GM21515 (cell line): ENCODE data around the gene MET.

Source experiments
- ATAC-seq: cut with Tn5 transposase; IDR thresholded peaks from one replicate; pipeline ENCODE4 v1.9.1; 2021; ENCODE audit not compliant: unreplicated experiment

Gene MET

GRCh38 chr7:116663744-116664143 is 8.3 kb upstream of the MET start:
- ATAC-seq, result no peak

DNA sequence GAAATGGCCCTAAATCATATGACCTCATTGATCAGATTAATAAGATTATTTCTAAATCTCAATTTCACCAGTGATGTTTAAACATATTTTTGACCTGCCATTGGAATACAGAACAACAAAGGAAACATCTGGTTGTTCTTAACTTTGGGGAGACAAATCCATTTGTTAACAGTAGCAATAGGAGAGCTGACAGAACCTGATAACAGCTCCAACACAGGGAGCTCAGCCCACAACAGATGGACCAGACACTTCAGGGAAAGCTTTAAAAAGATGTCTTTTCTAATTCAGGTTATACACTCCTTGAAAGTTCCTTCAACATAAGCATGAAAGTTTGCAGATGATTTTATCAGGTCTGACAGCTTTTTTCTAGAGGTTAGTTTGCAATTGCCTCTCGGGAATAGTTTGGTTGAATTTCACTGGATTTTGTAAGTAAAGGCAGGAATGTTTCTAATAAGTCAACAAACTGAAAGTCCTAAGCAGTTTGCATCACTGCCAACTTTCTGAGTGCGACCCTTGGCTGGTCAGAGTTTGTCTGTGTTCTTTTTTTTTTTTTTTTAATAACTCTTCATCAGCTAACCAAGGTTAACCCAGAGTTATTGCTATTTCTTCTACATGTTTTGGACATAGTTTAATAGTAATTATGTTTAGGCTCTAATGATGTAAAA is 6.5 kb upstream of the MET start:
- no peak for ATAC-seq

DNA sequence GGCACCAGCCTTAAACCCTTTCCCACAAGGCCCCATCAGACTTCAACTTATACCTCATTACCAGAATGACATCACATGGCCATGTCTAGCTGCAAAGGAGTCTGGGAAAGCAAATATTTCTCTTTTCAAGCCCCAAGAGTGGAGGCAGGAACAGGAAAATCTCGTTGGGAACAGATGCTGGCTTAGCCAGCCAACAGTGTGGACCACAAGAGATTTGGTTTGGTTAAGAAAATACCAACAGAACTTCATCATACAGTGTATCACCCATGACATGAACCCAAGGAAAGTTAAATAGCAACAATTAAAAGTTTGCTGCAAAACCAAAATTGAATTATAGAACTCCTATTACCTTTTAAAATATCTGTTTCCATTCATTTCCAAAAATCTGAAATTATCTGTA is 2.2 kb upstream of the MET start:
- ATAC-seq, result no peak

DNA sequence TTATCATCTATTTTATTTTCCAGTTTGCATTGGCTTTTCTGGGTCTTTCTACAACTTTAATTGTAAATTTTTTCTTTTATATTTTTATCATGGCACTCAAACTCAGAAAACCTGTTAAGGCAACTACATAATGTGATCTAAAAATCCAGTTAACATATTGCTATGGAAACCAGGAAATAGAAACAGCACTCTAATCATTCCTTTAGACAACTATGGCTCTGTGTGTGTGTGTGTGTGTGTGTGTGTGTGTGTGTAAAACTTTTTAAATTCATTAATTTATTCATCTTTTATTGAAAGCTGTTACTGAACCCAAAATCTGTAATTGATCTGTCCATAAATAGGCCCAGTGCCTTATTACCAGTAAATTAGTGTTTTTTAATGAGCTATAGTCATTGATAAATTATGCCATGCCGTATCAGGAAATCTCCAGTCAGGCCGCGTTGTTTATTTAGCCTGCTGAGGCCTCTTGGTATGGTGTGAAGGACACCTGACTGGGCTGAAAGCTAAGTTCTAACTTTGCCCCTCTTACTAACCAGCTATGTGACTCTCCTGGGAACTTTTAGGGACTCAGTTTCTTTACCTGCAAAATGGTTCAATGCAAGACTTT is 1.5 kb upstream of the MET start:
- ATAC-seq, result no peak

- no peak for ATAC-seq
These were observed 885 bp upstream of the MET start for GRCh38 chr7:116671111-116671510.

DNA sequence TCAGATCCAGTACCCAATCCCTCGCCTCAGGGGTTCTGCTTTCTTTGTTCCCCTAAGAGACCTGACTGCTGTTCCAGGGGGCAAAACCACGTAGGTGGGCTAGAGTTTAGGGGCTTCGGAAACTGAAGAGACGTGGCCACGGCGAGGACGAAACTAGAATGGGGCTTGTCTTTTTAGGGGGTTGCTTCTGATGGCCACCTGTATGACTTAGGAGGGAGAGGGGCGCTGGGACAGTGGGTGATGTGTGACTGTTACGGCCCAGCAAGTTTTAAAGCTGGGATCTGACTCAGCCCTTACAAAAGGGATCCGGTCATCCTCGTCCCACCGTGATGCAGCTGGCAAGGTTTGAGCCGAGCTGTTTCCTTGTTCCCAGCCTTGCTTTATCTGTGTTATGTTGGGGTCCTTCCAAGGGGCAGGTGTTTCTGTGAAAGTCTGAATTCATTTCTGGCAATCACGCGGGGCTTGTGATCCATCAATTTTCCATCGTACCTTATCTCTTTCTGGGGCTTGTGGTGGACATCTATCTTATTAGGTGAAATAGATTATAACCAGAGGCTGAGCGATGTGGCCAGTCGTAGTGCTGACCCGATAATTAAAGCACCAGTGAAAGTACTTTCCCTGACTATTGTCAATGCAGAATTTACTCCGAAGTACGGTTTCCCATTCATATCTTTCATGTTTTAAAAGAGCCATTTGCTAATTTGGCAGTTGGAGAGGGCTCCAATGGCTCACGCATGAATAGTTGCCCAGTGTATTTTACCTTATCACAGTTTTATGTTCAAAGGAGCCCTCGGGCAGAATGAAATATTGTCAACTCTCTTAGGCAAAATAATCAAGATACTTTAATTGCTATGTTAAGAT is 830 bp downstream of the MET start:
- no peak for ATAC-seq

GRCh38 chr7:116673457-116673865 is 1.5 kb downstream of the MET start:
- no peak for ATAC-seq

GRCh38 chr7:116674508-116675173 is 2.6 kb downstream of the MET start:
- ATAC-seq, result no peak

- ATAC-seq, result no peak
These were observed 3.9 kb downstream of the MET start for GRCh38 chr7:116675812-116676355.

- ATAC-seq, result no peak
These were observed 6.8 kb downstream of the MET start for GRCh38 chr7:116678780-116679179.

DNA sequence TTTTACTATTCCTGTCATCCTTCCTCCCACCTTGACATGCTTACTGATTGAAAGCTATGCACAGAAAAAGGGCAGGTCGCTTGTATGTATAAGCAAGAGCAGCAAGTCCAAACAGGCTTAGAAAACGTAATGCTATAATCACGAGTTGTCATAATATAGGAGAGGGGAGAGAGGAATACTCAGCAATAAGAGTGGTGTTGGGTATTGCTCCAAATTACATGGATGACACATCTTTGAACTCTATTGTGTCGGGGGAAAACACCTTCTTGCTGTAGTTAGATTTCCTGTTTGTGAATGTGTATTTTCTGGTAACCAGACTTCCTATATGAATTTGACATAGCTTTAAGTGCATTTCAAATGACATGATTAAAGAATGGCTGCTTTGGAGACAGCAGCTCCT is 7.5 kb downstream of the MET start:
- peak; percentile 52 for ATAC-seq

DNA sequence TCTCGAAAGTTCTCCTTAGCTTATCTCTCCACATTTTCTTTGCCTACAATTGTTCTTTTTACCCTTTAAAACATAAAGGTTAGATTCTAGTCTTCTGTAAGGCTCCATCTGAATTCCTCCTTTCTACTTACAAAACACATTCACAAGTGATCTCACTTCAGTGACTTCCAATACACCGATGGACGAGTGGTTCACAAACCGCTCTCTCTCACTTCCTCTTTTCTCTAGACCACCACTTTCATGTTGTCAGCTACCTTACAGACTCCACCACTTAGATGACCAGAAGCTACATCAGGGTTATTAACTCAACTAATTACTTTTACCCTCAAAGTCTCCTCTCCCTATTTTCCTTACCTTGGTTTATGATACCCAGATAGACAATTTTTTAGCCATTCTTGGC is 11.8 kb downstream of the MET start:
- peak; percentile 100 for ATAC-seq

- ATAC-seq, result no peak
These were observed 14.0 kb downstream of the MET start for GRCh38 chr7:116686033-116686432.

DNA sequence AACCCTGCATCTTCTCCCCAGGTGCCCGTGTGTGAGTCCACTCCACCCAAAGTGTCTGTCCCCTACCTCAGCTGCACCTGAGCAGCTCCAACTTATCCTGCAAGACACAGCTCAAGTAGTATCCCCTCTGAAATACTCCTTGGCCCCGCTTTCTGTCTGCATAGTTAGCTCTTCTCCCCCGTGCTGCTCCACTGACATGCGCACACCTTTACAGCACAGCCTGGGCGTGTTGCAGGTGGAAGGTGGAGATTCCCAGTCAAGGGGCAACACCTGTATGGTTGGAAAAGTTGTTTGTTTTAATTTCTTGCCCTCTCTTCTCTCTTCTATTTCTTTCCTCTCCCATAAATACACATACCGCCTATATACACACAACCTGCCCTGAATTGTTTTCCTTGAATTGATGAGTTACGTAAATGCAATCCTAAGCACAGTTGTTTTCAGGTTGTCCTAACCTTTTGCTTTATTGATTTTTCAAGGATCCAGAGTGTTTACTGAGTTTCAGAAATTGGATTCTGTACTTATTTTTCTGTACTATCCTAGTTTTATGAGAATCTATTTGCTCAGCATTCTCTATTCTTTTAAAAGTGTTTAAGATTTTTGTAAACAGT is 14.9 kb downstream of the MET start:
- no peak for ATAC-seq

GRCh38 chr7:116687801-116688201 is 15.8 kb downstream of the MET start:
- ATAC-seq, result no peak

DNA sequence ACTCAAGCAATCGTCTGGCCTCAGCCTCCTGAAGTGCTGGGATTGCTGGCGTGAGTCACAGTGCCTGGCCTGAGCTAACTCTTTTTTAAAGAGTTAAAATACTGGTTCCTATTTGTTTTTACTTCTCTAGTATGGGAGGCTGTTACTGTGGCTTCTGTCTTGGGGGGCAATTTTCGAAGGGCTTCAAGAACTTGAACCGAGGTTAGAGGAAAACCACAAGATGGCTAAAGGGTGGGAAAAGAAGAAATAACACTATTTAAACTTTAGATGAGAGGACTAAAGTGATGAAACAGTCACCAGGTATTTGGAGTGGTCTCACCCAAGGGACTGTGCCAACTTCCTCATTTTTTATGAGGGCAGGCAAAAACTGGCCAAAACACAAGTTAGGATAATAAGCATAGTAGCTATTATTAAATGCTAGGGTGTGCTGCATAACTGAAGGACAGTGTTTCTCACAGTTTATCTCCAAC is 17.8 kb downstream of the MET start:
- ATAC-seq, result no peak

- ATAC-seq, result no peak
These were observed 19.7 kb downstream of the MET start for GRCh38 chr7:116691664-116692063.

DNA sequence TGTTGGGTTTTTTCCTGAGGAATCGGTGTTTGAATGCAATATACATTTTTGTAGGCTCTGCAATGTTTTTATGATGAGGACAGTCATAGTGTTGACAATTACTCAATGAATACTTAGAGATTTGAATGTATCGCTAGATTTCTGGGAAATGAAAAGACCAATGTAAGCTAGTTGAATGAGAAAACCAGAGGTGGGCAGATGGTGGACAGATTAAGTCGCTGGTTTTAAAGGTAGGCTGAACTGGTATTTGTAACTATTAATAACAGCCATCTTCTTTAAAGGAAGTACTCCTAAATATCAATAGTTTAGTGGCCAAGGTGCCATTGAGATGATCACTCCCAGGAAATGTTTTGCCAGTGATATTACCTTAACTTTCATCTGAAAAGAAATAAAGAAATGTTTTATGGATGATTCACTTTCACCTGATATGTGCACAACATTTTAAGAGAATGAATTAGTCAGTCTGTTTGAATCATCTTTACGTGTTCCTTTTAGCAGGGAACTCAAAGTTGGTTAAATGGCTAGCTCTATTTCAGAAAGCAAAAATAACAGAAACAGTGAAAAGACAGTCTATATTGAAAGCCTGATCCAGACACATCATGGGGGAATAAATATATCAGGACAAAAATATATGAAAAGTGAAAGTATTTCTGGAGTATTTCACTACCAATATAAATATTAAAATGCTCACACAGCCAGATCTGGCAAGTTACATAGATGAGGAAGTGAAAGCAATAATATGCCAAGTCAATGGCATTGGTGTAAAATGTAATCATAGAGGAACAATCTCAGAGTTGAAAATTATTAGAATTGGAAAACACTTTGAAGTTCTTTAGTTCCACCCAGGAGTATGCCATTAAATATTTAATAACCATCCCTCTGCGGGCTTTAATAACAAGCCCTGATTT is 20.7 kb downstream of the MET start:
- ATAC-seq, result no peak

DNA sequence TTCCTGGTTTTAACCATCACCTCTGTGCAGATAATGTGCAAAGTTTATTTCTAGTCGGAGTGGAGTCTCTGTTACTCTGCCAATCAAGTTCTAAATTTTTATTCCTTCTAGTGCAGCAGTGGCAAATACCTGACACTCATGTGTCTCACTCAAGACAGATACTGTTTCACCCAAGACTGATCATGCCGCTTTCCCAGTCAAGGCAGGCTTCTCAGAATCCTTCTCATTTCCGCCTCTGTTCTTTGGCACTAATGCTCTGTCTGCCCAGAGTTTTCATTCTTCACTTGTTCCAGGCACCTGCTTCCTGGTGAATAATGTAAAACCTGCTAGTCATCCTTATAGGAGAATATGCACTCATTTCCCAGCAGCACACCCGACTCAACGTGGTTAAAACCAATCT is 24.7 kb downstream of the MET start:
- no peak for ATAC-seq

DNA sequence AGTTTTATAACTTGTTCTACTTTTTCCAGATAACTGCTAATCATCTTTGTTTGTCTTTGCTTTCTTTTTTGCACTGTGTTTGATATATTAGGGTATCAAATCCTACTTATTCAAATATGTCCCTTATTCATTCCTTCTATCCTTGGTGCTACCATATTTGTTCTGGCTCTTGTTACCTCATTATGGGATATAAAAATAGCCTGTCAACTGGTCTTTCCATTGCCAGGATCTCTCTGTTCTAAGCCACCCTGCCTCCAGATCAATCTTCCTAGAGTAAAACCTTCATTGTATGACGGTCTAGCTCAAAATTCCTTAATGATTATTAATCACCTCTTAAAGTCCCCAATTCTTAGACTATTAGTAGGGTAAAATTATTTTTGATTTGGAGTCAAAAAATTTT is 25.2 kb downstream of the MET start:
- no peak for ATAC-seq
